ENCODE results near the gene EBPL.

Gene EBPL

GRCh38 chr13:49670828-49671227 is 20.5 kb downstream of the EBPL start:
- no peak for DNase-seq

DNA sequence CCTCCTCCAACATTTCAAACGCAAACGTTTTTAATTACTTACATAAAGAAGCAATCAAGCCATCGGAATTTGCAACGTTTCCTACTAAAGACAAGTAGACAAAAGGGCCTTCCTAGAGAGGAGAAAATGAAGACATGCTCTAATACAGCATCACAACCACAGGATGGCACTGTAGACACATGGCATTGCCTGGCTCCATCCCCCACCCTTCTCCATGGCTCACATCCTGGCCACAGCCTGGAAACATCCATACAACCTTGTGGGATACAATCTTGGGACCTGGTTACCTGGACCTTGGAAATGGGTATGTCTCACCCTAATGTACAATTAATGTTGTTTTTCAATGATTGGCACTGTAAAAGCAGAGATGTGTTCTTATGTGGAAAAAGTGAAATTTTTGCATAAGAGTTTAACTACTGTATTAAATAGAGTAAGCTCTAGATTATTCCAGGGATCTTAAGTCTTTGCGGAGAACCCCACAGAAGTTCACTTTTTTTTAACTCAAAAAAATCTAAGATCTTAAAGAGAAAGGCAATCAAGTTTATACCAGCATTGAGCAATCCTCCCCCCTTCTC is 21.5 kb downstream of the EBPL start:
- no peak for DNase-seq

GRCh38 chr13:49667773-49668172 is 23.5 kb downstream of the EBPL start:
- DNase-seq: no peak

GRCh38 chr13:49664606-49665005 is 26.7 kb downstream of the EBPL start:
- DNase-seq: no peak

DNA sequence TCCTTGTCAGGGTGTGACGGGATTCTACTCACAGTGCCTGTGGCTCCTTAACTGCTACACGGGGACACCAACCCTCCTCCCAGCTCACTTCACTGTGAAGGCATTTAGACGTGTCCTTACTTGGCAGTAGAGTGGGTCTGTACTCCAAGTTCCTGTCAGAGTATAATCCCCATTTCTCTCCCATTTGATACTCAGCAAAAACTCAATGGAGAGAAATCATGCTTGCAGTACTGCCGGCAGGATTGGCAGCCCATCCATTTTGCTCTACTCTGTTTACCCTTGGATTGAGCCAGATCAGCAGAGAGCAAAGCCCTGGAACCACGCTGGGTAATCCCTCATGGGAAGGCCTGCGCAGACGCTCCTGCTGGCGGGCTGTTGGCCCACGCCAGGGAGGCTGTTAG is 34.0 kb downstream of the EBPL start:
- no peak for DNase-seq

- no peak for DNase-seq
Observed at GRCh38 chr13:49655906-49656305, 35.4 kb downstream of the EBPL start.

DNA sequence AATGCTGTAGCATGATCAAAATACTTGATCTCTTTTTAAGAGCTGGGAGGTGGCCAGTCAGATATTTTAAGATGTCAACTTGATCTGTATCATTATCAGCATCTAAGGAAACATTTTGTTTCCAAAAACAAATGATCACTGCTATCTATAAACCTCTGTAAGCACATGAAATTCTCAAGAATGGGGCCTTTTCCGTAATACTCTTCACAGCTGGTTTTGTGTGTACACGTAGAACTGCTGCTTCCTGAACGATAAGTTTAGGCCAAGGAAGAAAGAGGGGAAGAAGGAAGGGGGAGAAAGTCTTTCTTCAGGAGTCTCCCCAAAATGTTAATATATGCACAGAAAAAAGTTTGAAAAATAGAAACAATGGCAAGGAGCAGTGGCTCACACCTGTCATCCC is 37.3 kb downstream of the EBPL start:
- DNase-seq: no peak

- DNase-seq: no peak
Observed at GRCh38 chr13:49653478-49653877, 37.8 kb downstream of the EBPL start.

DNA sequence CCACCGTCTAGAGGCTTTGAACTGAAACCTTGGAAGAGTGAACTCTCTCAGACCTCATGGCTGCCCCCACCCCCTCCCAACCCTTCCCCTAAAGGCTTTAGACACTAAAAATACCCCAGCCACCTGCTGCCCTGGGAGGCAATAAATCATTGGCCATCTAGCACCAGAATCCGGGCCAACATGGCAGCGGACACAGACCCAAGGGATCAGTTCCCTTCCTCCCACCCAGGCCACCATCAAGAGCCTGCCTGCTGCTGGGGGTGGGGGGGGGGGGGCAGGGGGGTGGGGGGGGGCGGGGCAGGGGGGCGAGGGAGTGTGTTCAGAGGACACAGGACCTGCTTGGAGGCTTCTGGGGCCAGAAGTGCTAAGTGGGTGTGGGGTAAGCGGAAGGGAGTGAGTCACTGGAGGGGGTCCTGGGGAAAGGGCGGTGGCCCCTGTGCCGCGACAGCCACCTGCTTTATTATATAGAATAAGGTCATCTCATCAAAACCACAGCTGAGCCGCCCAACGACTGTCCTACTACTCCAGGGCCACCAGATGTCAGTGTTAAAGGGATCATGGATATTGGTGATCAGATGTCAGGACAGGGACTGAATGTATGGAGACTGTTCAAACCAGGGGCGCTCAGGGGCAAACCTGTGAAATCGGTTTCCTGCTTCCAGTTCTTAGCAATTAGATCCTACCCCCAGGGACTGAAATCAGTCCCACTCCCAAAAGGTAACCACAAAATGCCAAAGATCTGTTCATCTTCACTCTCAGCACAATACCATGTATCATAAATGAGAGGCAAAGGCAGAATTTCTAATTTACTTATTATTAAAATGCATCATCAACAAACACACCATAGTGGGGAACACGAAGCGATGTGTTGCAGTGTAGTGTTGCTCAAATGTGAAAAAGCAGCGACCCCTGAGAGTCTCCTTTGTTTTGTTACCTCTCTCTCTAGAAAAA is 38.7 kb downstream of the EBPL start:
- no peak for DNase-seq

GRCh38 chr13:49651570-49652354 is 39.5 kb downstream of the EBPL start:
- DNase-seq: no peak

DNA sequence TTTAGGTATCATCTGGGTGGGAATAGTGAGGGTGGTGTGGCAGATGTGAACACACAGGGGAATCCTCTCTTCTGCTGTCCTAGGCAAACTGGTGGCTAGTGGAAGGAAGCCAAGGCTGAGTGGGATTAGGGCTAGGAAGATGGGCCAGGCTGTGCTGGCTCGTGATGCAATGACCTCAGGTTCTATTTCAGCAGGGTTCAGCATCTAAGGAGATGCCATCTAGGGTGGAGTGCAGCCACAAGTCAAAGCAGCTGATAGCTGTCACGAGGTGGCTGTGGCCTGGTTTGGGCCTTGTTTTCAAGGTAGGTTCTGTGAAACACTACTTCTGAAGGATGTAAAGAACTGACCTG is 41.3 kb downstream of the EBPL start:
- no peak for DNase-seq

GRCh38 chr13:49649244-49649962 is 41.9 kb downstream of the EBPL start:
- no peak for DNase-seq

- DNase-seq: no peak
Observed at GRCh38 chr13:49646688-49647087, 44.6 kb downstream of the EBPL start.

- no peak for DNase-seq
Observed at GRCh38 chr13:49645451-49645850, 45.8 kb downstream of the EBPL start.

DNA sequence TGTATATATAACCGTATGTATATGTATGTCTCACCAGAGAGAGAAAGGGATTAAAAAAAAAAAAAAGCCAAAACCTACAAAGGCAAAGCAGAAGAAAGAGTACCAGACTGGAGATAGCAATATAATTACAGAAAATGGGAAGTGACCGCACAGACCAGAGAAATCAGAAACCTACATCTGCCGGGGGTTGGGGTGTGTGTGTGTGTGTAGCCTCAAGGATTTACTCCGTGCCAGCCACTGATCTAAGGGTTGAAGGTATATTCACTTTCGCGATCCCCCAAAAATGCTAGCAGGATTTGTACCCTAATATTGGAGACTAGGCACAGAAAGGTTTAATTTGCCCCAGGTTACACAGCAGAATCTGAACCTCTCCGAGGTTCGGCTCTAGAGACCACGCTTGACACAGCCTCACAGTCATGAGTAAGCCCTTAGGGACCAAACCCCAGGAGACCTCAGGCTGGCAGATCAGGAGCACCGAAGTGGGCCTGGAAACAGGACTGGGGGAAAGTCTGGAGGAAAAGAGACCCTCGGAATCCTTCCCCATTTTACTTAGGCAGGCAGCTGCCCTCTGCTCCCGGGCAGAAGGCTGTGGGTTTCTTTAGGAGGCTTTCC is 48.1 kb downstream of the EBPL start:
- DNase-seq: no peak

DNA sequence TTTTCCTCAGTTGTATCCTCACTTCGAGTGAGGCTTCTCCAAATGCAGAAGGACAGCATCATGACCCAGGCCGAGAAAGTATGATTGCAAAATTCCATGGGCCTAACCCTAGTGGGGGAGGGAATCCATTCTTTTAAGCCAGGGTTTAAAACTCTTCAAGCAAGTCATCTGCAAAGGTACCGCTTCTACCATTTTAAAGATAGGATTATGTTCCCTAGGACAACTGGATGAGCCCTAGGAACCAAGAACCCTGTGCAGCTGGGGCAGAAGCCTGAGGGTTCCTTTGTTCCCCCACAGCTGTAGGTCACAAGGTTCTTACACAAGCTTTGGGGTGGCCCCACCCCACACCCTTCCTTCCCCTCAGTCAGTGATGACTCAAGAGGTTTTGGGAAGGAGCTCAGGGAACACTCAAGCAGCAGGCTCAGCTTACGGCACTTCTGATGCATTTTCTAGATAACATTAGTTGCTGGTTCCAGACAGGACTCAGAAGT is 49.4 kb downstream of the EBPL start:
- DNase-seq: no peak

DNA sequence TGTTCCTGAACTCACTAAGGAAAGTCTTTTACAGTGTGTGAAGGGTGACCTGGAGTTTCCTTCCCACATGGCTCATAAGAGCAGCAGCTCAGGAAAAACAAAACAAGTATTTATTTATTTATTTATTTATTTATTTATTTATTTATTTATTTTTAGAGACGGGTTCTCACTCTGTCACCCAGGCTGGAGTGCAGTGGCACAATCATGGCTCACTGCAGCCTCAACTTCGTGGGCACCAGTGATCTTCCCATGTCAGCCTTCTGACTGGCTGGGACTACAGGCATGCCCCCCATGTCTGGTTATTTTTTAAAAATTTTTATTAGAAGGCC is 52.6 kb downstream of the EBPL start:
- no peak for DNase-seq

GRCh38 chr13:49638030-49638743 is 53.1 kb downstream of the EBPL start:
- no peak for DNase-seq

- DNase-seq: no peak
Observed at GRCh38 chr13:49636705-49637104, 54.6 kb downstream of the EBPL start.

DNA sequence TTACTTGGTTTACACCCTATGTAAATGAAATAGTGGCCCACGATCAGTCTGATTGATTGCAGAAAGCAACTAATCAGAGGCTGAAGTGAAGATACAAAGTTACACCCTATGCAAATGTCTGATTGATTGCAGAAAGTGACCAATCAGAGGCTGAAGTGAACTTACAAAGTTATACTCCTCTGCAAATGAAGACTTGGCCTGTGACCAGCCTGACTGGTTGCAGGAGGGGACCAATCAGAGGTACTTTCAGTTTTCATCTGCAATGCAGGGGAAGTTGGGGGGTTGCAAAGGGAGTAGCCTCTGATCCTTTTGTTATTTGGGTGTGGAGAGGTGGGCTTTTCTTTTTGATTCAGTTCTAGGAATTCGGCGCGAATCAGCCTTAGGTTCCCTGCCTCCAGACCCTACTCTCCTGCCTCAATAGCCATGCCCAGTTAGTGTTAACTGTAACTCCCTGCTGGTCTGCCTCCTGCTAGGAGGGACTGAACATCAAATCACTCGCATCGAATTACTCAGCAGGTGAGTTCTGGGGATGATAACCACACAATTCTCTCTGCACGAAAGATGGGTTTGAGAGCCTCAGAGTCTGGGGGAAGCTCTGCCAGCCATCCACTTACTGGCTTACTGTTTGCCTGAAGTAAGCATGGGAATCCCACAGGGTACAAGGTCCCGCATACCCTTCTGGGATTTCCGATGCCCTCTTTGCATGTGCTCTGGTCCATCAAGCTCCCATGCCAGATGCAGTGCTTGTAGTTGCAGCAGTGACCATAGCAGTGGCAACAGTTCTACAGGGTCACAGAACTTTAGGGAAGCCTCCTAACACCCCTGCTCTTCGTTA is 55.5 kb downstream of the EBPL start:
- DNase-seq: no peak

DNA sequence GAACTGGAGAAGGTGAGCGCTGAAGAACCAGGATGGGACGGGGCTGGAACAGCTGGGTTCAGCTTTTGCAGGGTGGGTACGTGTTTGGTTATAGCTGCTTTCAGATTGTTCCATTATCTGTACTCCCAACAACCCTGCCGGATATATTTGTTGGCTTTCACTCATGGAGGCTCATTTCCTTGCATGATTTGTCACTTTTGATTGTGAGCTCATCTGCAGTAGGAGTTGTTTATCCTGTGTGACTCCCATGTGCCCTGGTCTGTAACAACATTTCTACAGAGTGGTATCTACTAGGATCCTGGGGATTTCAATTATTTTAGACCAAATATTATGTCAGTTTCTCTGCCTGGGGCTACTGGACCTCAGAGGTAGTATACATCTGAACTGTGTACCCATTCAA is 57.6 kb downstream of the EBPL start:
- no peak for DNase-seq

Measured in NCI-H1436 treated with DMSO at 0.1 percent for 48 hours (cell line).